ENCODE data around the gene SLC6A2.

The SLC6A2 gene

GRCh38 chr16:55699616-55700015 lies 43.8 kb downstream of the SLC6A2 start:
- Histone ChIP-seq H3K27me3 (ENCODE audit: insufficient read depth, poor library complexity, severe bottlenecking) (peaks cover 2% of the 10 kb centered on the region), H3K4me3 (replicated peaks; ENCODE audit: insufficient read depth, low read length) (no peak overlapping the region), H3K27ac (replicated peaks) (no peak overlapping the region)
- DNase-seq (ENCODE audit: low read depth in 1 of 2, low spot score in 1 of 2), result no peak
- TF ChIP-seq POLR2AphosphoS5 (IDR thresholded peaks at IDR 0.05; ENCODE audit: low read depth) (no peak), CTCF (IDR thresholded peaks at IDR 0.05; ENCODE audit: insufficient read depth, low read length) (no peak), SPI1 (IDR thresholded peaks at IDR 0.05; ENCODE audit: borderline replicate concordance, low read depth) (no peak), GABPA (IDR thresholded peaks at IDR 0.05; ENCODE audit: low read depth) (no peak), REST (IDR thresholded peaks at IDR 0.05; ENCODE audit: insufficient replicate concordance, low read depth) (no peak)

GRCh38 chr16:55700067-55700466 lies 44.3 kb downstream of the SLC6A2 start:
- no peak for DNase-seq (ENCODE audit: low read depth in 1 of 2, low spot score in 1 of 2)
- Histone ChIP-seq H3K27me3 (ENCODE audit: insufficient read depth, poor library complexity, severe bottlenecking) (peaks cover 2% of the 10 kb centered on the region), H3K27ac (replicated peaks) (no peak overlapping the region), H3K4me3 (replicated peaks; ENCODE audit: insufficient read depth, low read length) (no peak overlapping the region)
- no peak for TF ChIP-seq SPI1 (IDR thresholded peaks at IDR 0.05; ENCODE audit: borderline replicate concordance, low read depth)
- no peak for TF ChIP-seq CTCF (IDR thresholded peaks at IDR 0.05; ENCODE audit: insufficient read depth, low read length)
- no peak for TF ChIP-seq REST (IDR thresholded peaks at IDR 0.05; ENCODE audit: insufficient replicate concordance, low read depth)
- TF ChIP-seq GABPA (IDR thresholded peaks at IDR 0.05; ENCODE audit: low read depth), result no peak
- TF ChIP-seq POLR2AphosphoS5 (IDR thresholded peaks at IDR 0.05; ENCODE audit: low read depth), result no peak

GRCh38 chr16:55700961-55701360 lies 45.2 kb downstream of the SLC6A2 start:
- no peak for DNase-seq (ENCODE audit: low read depth in 1 of 2, low spot score in 1 of 2)
- TF ChIP-seq POLR2AphosphoS5 (IDR thresholded peaks at IDR 0.05; ENCODE audit: low read depth) (no peak), GABPA (IDR thresholded peaks at IDR 0.05; ENCODE audit: low read depth) (no peak), CTCF (IDR thresholded peaks at IDR 0.05; ENCODE audit: insufficient read depth, low read length) (no peak), SPI1 (IDR thresholded peaks at IDR 0.05; ENCODE audit: borderline replicate concordance, low read depth) (no peak)
- Histone ChIP-seq H3K27ac (replicated peaks) (no peak overlapping the region), H3K27me3 (ENCODE audit: insufficient read depth, poor library complexity, severe bottlenecking) (peaks cover 2% of the 10 kb centered on the region), H3K4me3 (replicated peaks; ENCODE audit: insufficient read depth, low read length) (no peak overlapping the region)
